MM.1S (cell line): Measurements from ENCODE around the gene BBS7.

Source experiments
- DNase-seq: peaks from one replicate; pipeline ENCODE4 v3.0.0-alpha.2; 2015
- H2AFZ ChIP-seq: fragments of 300-600 bp; sonication (generic); 2 replicates; pipeline ENCODE4 v1.6.0; 2016; ENCODE audit warnings: antibody characterized with exemption, low read length
- H3F3A ChIP-seq: fragments of 300-600 bp; sonication (generic); 2 replicates; pipeline ENCODE4 v1.6.1; 2016; ENCODE audit warnings: mild to moderate bottlenecking, antibody characterized with exemption, low read length, moderate library complexity, mixed read lengths; ENCODE audit not compliant: insufficient read depth
- H3K27ac ChIP-seq: fragments of 300-600 bp; sonication (generic); 2 replicates; pipeline ENCODE4 v1.5.1; 2016; ENCODE audit warnings: mild to moderate bottlenecking, low read length
- H3K27me3 ChIP-seq: fragments of 300-600 bp; sonication (generic); replicated peaks from 2 replicates; pipeline ENCODE4 v1.6.0; 2016; ENCODE audit warnings: low read length; ENCODE audit not compliant: insufficient read depth
- H3K36me3 ChIP-seq: fragments of 300-600 bp; sonication (generic); replicated peaks from 2 replicates; pipeline ENCODE4 v1.6.1; 2016; ENCODE audit warnings: mild to moderate bottlenecking, low read length, mixed read lengths; ENCODE audit not compliant: insufficient read depth
- H3K4me1 ChIP-seq: fragments of 300-600 bp; sonication (generic); 2 replicates; pipeline ENCODE4 v1.6.1; 2016; ENCODE audit warnings: low read length, mixed read lengths
- H3K4me2 ChIP-seq: fragments of 300-600 bp; sonication (generic); 2 replicates; pipeline ENCODE4 v1.6.0; 2016; ENCODE audit warnings: low read depth, low read length
- H3K4me3 ChIP-seq: fragments of 300-600 bp; sonication (generic); 2 replicates; pipeline ENCODE4 v1.5.1; 2016; ENCODE audit warnings: low read length, mixed read lengths
- H3K79me2 ChIP-seq: fragments of 300-600 bp; sonication (generic); 2 replicates; pipeline ENCODE4 v1.6.1; 2016; ENCODE audit warnings: mixed run types, low read length, mixed read lengths
- H3K9ac ChIP-seq: fragments of 300-600 bp; sonication (generic); 2 replicates; pipeline ENCODE4 v1.6.1; 2016; ENCODE audit warnings: low read length, mixed read lengths
- H3K9me2 ChIP-seq: fragments of 300-600 bp; sonication (generic); replicated peaks from 2 replicates; pipeline ENCODE4 v1.6.1; 2016; ENCODE audit warnings: mild to moderate bottlenecking, low read length, mixed read lengths; ENCODE audit not compliant: insufficient read depth
- H3K9me3 ChIP-seq: fragments of 300-600 bp; sonication (generic); replicated peaks from 2 replicates; pipeline ENCODE4 v1.6.1; 2016; ENCODE audit warnings: mild to moderate bottlenecking, low read length, mixed read lengths; ENCODE audit not compliant: insufficient read depth
- H4K20me1 ChIP-seq: fragments of 300-600 bp; sonication (generic); 2 replicates; pipeline ENCODE4 v1.6.1; 2016; ENCODE audit warnings: mild to moderate bottlenecking, low read length, moderate library complexity, mixed read lengths; ENCODE audit not compliant: insufficient read depth
- EZH2 ChIP-seq: fragments of 300-600 bp; sonication (generic); optimal IDR thresholded peaks from 2 replicates; pipeline ENCODE3; 2017; ENCODE audit warnings: low read depth, mild to moderate bottlenecking, antibody characterized with exemption, low read length, mixed read lengths
- EZH2phosphoT487 ChIP-seq: fragments of 300-600 bp; sonication (generic); IDR thresholded peaks from 2 replicates; pipeline ENCODE4 v1.6.1; 2018; ENCODE audit warnings: antibody characterized with exemption, low read length
- TF ChIP-seq, protein P1 (sequence below): fragments of 300-600 bp; sonication (generic); IDR thresholded peaks from 2 replicates; pipeline ENCODE4 v1.5.1; 2016; ENCODE audit warnings: antibody characterized with exemption, low read length, mixed read lengths

The BBS7 gene

DNA sequence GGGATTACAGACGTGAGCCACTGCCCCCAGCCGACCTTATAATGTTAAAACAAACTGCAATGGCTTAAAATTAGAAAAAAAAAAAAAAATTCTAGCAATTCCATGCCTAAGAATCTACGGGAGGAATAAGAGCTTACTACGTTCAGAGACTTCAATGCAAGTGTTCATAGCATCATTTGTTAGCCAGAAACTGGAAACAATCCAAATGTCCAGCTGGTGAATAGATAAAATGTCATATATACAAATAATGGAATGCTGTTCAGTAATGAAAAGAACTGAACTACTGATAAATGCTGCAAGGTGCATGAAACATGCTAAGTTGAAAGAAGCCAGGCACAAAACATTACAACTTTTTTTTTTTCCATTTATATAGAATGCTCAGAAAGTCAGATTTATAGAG lies 63.9 kb downstream of the BBS7 start:
- Histone ChIP-seq H3K9me2 (no peaks in the 10 kb centered on the region), H3K4me2 (no peak overlapping the region), H3K79me2 (peaks cover 31% of the 10 kb centered on the region), H3K4me1 (peaks cover 11% of the 10 kb centered on the region; the same call in 1 of the 2 replicates), H3F3A (no peaks in the 10 kb centered on the region), H2AFZ (no peak overlapping the region), H3K27me3 (no peaks in the 10 kb centered on the region), H3K4me3 (no peak overlapping the region), H3K36me3 (peaks cover 13% of the 10 kb centered on the region), H4K20me1 (no peaks in the 10 kb centered on the region), H3K9ac (no peak overlapping the region), H3K27ac (no peak overlapping the region), H3K9me3 (no peaks in the 10 kb centered on the region)
- no peak for DNase-seq
- TF ChIP-seq, protein P1, sequence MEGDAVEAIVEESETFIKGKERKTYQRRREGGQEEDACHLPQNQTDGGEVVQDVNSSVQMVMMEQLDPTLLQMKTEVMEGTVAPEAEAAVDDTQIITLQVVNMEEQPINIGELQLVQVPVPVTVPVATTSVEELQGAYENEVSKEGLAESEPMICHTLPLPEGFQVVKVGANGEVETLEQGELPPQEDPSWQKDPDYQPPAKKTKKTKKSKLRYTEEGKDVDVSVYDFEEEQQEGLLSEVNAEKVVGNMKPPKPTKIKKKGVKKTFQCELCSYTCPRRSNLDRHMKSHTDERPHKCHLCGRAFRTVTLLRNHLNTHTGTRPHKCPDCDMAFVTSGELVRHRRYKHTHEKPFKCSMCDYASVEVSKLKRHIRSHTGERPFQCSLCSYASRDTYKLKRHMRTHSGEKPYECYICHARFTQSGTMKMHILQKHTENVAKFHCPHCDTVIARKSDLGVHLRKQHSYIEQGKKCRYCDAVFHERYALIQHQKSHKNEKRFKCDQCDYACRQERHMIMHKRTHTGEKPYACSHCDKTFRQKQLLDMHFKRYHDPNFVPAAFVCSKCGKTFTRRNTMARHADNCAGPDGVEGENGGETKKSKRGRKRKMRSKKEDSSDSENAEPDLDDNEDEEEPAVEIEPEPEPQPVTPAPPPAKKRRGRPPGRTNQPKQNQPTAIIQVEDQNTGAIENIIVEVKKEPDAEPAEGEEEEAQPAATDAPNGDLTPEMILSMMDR, result no peak
- TF ChIP-seq EZH2phosphoT487, result no peak
- TF ChIP-seq EZH2, result no peak

DNA sequence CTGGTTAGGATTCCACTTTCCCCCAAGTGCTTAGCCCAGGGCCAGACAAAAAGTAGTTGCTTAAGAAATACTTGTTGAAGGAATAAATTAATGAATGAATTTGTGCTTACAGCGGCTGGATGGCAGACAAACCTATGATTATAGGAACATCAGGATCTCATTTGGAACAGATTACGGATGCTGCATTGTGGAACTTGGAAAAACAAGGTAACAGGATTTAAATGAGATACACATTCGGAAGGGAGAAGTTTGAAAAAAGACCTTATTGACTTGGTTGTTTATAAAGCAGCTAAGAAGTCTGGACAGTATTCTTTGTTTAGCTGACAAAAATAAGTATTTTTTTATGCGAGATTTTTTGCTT lies 68.6 kb downstream of the BBS7 start:
- DNase-seq, result no peak
- Histone ChIP-seq H3K4me1 (peaks cover 28% of the 10 kb centered on the region), H3K27ac (peak overlapping the region; percentile 73; the same call in 1 of the 2 replicates), H2AFZ (peak overlapping the region; percentile 91), H3K9me2 (no peaks in the 10 kb centered on the region), H3K79me2 (peaks cover 34% of the 10 kb centered on the region), H3K4me3 (peak overlapping the region; percentile 79), H3K9ac (peak overlapping the region; percentile 83), H3K27me3 (no peaks in the 10 kb centered on the region), H3F3A (peaks cover 17% of the 10 kb centered on the region), H4K20me1 (no peaks in the 10 kb centered on the region), H3K4me2 (peak overlapping the region; percentile 70), H3K36me3 (peaks cover 5% of the 10 kb centered on the region), H3K9me3 (no peaks in the 10 kb centered on the region)
- no peak for TF ChIP-seq EZH2
- TF ChIP-seq, protein P1, result no peak
- TF ChIP-seq EZH2phosphoT487, result no peak

DNA sequence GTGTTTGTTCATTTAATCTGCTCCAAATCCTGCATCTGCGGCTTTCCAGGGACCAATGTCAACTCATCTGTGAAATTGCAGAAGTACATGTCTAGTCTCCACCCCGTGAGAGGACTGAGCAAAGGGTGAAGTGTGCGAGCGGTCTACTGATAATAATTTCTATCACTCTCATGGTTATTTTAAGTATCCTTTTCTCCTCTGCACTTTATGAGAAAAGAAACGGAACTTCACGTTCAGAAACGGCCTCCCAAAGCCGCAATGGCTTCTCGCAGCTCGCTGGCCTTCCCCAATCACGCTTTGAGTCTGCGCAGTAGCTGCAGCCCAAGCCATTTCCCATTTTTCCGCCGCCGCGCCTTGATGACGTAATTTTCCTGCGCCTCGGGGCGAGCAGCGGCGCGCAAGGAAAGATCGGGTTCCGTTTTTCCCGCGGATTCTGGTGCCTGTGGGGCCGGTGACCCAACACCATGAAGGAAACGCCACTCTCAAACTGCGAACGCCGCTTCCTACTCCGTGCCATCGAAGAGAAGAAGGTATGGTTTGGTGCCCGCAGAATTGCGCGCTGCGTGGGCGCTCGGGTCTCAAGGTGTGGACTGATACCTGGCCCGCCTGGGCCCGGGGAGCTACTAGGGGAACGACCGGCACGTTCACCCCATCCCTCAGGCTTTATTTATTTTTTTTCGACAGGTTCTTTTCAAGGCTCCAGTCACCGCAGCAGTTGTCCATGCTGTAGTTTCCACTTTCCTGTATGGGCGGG lies 69.1 kb downstream of the BBS7 start, which contains the start of gene EXOSC9:
Gene EXOSC9, plus strand, starts transcription at position 363 of the 754 bp plus-strand sequence. Its CDS starts 102 bp downstream, at position 465.
- H3K27me3 ChIP-seq, result no peaks in the 10 kb centered on the region
- peak; percentile 95 for DNase-seq
- H2AFZ ChIP-seq, result peak within 1 kb of the TSS; percentile 91
- no peaks in the 10 kb centered on the region for H3K9me2 ChIP-seq
- peaks cover 28% of the 10 kb centered on the region for H3K4me1 ChIP-seq
- peak within 1 kb of the TSS; percentile 73 for H3K27ac ChIP-seq
- H3K4me2 ChIP-seq, result peak within 1 kb of the TSS; percentile 81
- H3K9ac ChIP-seq, result peak within 1 kb of the TSS; percentile 83
- H3K4me3 ChIP-seq, result peak within 1 kb of the TSS; percentile 79
- H3F3A ChIP-seq, result peaks cover 17% of the 10 kb centered on the region
- no peaks in the 10 kb centered on the region for H3K9me3 ChIP-seq
- TF ChIP-seq EZH2phosphoT487 (no peak), EZH2 (no peak)
- TF ChIP-seq, protein P1, result no peak
- peaks cover 5% of the 10 kb centered on the region for H3K36me3 ChIP-seq
- H4K20me1 ChIP-seq, result no peaks in the 10 kb centered on the region
- H3K79me2 ChIP-seq, result peaks cover 34% of the 10 kb centered on the region
